Measurements from ENCODE around the gene ACTN1. TPM values are rescaled to one million over a fixed set of nuclear protein-coding genes. Genes with fewer than 3 reads are reported as not detected.

Gene ACTN1
- polyA plus RNA-seq, 1 experiment, result 1,184 TPM

GRCh38 chr14:68952531-68953195, 26.4 kb downstream of the ACTN1 start:
- peaks cover 4% of the 10 kb centered on the region for H3K36me3 ChIP-seq (ENCODE audit: control insufficient read depth, insufficient read depth, low read length)
- H3K4me3 ChIP-seq (ENCODE audit: low read depth, low read length), result peak overlapping the region; percentile 23
- H3K27me3 ChIP-seq (ENCODE audit: control insufficient read depth, insufficient read depth, low read length), result no peaks in the 10 kb centered on the region
- TF ChIP-seq CTCF (IDR thresholded peaks at IDR 0.05; ENCODE audit: insufficient read depth, low read depth, low read length), result no peak
- POLR2A ChIA-PET, result interaction anchor here (0.6 to 0.7 kb wide), 3 partner anchors 22 to 1950 kb away, joined by 3 to 4 read pairs (median 3); no protein-coding TSS in a partner anchor
- CTCF ChIA-PET, result interaction anchor here (0.9 to 1.4 kb wide), 5 partner anchors 10 to 138 kb away, joined by 3 to 9 read pairs (median 4); no protein-coding TSS in a partner anchor
- peak; percentile 67 for DNase-seq (ENCODE audit: low read depth)

DNA sequence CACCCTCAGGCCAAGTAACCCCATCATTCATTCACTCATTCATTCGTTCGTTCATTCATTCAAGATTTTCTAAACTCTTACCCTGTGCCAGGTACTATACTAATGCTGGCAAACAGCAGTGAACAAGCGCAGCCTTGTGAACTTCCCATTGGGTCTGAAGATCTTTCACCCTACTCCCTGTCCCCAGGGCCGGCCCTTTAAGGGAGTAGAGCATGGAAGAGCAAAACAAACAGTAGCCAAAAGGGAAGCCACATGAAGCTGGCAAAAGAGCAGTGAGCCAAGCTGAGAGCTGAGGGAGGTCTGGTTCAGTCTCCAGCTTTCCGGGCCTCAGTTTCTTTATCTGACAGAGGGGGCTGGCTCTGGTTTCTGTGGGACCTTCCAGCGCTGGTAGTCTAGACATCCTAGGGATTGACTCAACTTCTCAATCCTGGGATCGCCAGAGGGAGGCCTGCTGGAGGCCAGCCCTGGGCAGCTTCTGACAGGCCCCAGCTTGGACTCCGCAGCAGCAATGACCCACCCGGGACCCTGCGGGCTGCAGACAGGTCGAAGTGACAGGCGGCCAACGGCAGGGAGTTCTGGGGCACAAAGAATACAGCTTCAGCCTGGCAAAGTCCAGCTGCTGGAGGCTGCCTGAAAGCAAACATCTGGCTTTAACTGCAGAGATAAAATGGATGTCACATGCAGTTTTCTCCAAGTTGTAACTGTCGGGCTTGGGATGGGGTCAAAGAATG, 27.1 kb downstream of the ACTN1 start:
- ChIA-PET POLR2A (interaction anchor here (1.0 kb wide), 1 partner anchor 12 kb away, joined by 3 read pairs; no protein-coding TSS in a partner anchor), CTCF (interaction anchor here (0.9 to 1.4 kb wide), 7 partner anchors 10 to 180 kb away, joined by 3 to 9 read pairs (median 3); no protein-coding TSS in a partner anchor)
- no peak for DNase-seq (ENCODE audit: low read depth)
- H3K36me3 ChIP-seq (ENCODE audit: control insufficient read depth, insufficient read depth, low read length), result no peaks in the 10 kb centered on the region
- H3K27me3 ChIP-seq (ENCODE audit: control insufficient read depth, insufficient read depth, low read length), result no peaks in the 10 kb centered on the region
- H3K4me3 ChIP-seq (ENCODE audit: low read depth, low read length), result no peak overlapping the region
- TF ChIP-seq CTCF (IDR thresholded peaks at IDR 0.05; ENCODE audit: insufficient read depth, low read depth, low read length), result no peak

DNA sequence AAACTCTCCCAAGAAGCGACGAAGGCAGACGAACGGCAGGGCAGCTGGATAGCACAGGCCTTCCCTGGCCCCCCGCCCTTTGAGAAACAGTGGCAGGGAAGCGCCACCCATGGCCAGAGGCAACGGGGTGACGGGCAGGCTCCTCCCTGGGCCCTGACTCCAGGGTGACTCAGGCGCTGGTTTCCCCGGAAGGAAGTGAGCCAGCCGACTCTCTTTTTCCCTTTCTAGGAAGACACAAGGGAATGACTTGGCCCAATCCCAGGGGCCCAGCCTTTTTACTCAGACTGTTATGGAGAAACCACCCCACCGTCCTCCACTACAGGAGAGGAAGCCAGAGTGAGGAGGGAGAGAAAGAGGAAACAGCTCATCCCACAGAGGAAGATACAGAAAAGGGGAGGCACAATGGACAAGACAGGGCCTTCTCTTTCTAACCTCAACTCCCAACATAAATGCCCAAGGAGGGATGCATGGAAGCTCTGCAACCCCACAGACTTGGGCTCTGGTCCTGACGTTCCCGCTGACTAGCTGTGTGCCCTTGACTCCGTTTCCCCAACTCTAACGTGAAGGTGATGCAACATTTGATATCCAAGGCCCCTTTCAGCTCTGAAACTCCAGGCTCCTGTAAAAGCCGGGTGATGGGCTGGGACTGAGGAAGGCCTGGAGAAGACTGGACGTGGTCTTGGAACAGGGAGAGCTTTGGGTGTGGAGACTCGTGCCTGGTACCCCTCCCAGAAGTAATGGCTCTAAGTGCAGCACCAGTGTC, 27.9 kb downstream of the ACTN1 start:
- Histone ChIP-seq H3K27me3 (ENCODE audit: control insufficient read depth, insufficient read depth, low read length) (no peaks in the 10 kb centered on the region), H3K4me3 (ENCODE audit: low read depth, low read length) (no peak overlapping the region), H3K36me3 (ENCODE audit: control insufficient read depth, insufficient read depth, low read length) (peaks cover 2% of the 10 kb centered on the region; the same call in 1 of the 2 replicates)
- peak; percentile 76 for DNase-seq (ENCODE audit: low read depth)
- no peak for TF ChIP-seq CTCF (IDR thresholded peaks at IDR 0.05; ENCODE audit: insufficient read depth, low read depth, low read length)
- ChIA-PET CTCF (interaction anchor here (0.7 to 1.6 kb wide), 9 partner anchors 9 to 181 kb away, joined by 3 to 9 read pairs (median 3); no protein-coding TSS in a partner anchor), POLR2A (interaction anchor here (1.0 kb wide), 1 partner anchor 13 kb away, joined by 3 read pairs; no protein-coding TSS in a partner anchor)

DNA sequence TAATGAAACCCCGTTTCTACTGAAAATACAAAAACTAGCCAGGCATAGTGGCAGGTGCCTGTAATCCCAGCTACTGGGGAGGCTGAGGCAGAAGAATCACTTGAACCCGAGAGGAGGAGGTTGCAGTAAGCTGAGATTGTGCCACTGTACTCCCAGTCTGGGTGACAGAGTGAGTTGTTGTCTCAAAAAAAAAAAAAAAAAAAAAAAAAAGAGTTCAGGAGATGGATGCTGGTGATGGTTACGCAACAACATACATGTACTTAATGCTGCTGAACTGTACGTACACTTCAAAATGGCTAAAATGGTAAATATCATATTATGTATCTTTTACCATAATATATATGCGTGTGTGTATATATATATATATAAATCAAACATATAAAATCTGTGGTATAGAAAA, 29.0 kb downstream of the ACTN1 start:
- Histone ChIP-seq H3K36me3 (ENCODE audit: control insufficient read depth, insufficient read depth, low read length) (peaks cover 2% of the 10 kb centered on the region; the same call in 1 of the 2 replicates), H3K27me3 (ENCODE audit: control insufficient read depth, insufficient read depth, low read length) (no peaks in the 10 kb centered on the region), H3K4me3 (ENCODE audit: low read depth, low read length) (no peak overlapping the region)
- ChIA-PET POLR2A (interaction anchor here (0.7 kb wide), 1 partner anchor 10 kb away, joined by 9 read pairs; no protein-coding TSS in a partner anchor), CTCF (interaction anchor here (0.7 to 1.6 kb wide), 2 partner anchors 125 to 139 kb away, joined by 3 read pairs; no protein-coding TSS in a partner anchor)
- no peak for DNase-seq (ENCODE audit: low read depth)
- TF ChIP-seq CTCF (IDR thresholded peaks at IDR 0.05; ENCODE audit: insufficient read depth, low read depth, low read length), result no peak

Data from BJ (cell line).